ENCODE measurements around the gene CDK14.

GRCh38 chr7:90999989-91000979 is 404.2 kb downstream of the CDK14 start:
- TF ChIP-seq TAF1 (conservative IDR thresholded peaks at IDR 0.05) (no peak), CTCF (IDR thresholded peaks at IDR 0.05; ENCODE audit: low read depth, low read length, missing input control) (no peak), REST (IDR thresholded peaks at IDR 0.05) (no peak), SP1 (IDR thresholded peaks at IDR 0.05) (no peak), MAX (IDR thresholded peaks at IDR 0.05) (no peak), GABPA (IDR thresholded peaks at IDR 0.05 in 1 of 2, conservative IDR thresholded peaks at IDR 0.05 in 1 of 2) (no peak), RXRA (IDR thresholded peaks at IDR 0.05) (no peak), RAD21 (IDR thresholded peaks at IDR 0.05) (no peak), EGR1 (IDR thresholded peaks at IDR 0.05; ENCODE audit: low read depth in 2 of 2) (no peak), ZBTB33 (IDR thresholded peaks at IDR 0.05) (no peak), YY1 (IDR thresholded peaks at IDR 0.05) (no peak), NR2F2 (IDR thresholded peaks at IDR 0.05) (no peak), JUND (IDR thresholded peaks at IDR 0.05) (no peak), FOXA1 (IDR thresholded peaks at IDR 0.05) (no peak)
